Activated T-cell treated with anti-CD3 and anti-CD28 coated beads, Interleukin-2, amount 50 U/mL, for 1 hour (primary cell): ENCODE results near the gene EID3.

Experiments
- DNase-seq: peaks from one replicate; pipeline ENCODE4 v3.0.0-alpha.2; 2020

EID3 gene

DNA sequence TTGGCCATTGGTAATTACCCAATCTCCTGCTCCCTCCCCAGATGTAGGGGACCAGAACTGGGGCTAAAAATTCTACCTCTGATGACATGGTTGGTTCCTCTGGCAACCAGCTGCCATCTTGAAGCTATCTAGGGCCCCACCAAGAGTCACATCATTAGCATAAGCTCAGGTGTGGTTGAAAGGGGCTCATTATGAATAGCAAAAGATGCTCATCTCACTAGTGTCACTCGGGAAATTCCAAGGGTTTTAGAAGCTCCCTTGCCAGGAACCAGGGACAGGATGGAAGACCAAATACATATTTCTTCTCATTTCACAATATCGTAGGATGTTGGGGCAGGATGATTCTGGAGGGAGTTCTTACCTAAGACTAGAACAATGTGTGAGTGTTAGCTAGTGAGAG is 38.6 kb downstream of the EID3 start:
- DNase-seq = no peak

DNA sequence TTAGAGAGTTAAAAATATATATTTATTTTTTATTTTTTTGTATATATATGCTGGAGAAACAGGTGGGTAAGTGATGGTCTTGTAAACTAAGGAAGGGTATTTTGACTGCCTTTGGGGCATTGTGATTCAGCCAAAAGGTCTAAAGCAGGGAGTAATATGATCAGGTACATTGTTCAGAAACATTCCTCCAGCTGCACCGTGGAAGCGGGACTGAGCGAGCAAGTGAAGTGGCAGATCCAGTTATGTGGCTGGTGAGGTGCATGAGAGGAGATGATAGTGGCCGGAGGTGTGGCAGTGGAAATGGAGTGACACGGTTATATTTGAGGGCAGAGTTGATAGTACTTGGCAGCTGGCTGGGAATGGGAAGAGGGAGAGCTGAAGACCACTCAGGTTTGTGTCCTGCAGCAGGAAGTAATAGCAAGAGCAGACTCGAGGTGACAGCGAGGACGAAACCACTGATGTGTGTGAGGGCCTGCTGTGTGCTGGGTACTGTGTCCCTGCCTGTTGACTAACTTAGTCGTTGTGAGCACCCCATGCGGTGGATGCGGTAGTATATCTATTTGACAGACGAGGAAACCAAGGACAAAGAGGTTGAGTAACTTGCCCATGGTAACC is 39.2 kb downstream of the EID3 start:
- no peak for DNase-seq

GRCh38 chr12:104344682-104345081 is 41.1 kb downstream of the EID3 start:
- DNase-seq = no peak

GRCh38 chr12:104345234-104346066 is 41.9 kb downstream of the EID3 start:
- DNase-seq = no peak

- no peak for DNase-seq
Measured at GRCh38 chr12:104347374-104348075, 44.0 kb downstream of the EID3 start.

GRCh38 chr12:104348283-104348993 is 44.9 kb downstream of the EID3 start:
- no peak for DNase-seq

- DNase-seq = no peak
Measured at GRCh38 chr12:104348994-104349494, 45.5 kb downstream of the EID3 start.

GRCh38 chr12:104350211-104351056 is 46.9 kb downstream of the EID3 start:
- DNase-seq = no peak

GRCh38 chr12:104351057-104351983 is 47.8 kb downstream of the EID3 start:
- no peak for DNase-seq

GRCh38 chr12:104352106-104352713 is 48.7 kb downstream of the EID3 start:
- DNase-seq = no peak

DNA sequence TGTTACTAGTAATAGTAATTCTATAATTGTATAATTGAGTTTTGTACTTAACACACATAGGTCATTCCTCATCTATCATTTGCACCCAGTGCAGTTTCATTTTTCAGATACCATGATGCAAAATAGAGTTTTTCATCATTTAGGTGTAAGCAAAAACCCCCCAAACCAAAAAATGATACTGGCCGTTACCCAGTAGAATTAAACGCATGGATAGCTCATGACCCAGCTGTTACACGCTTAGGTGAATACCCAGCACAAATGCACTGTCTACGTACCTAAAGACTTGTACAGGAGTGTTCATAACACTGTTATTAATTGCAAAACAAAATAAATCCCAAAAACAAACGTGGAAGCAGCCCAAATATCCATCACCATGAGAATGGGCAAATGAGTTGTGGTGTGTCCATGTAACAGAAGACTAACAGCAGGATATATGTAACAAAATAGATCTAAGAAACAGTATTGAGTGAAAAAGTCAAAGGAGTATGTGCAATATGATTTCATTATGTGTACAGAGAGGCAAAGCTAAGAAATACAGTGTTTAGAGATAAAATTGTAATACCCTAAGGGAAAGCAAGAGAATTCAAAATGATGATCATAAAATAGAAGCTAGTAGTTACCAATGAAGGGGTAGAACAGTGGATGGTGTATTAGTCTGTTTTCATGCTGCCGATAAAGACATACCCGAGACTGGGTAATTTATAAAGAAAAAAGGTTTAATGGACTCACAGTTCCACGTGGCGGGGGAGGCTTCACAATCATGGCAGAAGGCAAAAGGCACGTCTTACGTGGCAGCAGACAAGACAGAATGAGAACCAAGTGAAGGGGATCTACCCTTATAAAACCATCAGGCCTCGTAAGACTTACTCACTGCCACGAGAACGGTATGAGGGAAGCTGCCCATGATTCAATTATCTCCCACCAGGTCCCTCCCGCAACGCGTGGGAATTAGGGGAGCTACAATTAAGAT is 49.8 kb downstream of the EID3 start:
- no peak for DNase-seq

DNA sequence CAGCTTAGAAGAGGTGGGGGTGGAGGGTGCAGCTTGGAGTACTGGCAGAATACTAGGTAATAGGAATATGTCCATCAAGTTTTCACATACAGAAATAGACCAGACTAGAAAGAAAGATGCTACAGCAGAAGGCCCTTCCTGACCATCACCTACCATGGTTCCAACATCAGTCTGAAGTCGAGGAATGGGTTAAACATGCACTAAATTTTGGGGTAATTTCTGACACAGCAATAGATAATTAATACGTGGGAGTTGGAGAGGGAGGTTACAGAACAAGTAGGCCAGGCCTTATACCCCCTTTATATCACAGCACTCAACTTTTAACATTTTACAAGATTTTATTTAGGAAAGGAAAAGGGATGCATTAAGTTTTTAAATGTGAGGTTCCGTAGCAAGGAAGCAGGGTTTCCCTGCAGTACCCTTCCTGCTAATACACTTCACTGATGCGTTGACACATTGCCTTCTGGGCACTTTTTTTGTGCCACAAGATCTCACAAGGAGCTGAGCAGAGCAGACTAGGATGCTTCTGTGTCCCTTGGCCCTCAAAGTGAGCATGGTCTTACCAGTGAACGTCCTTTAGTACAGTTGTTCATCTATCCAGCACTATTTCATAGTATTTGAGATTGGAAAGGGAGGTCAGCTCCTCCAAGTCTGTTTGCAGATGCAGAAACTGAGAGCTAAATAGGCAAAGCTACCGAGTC is 50.8 kb downstream of the EID3 start:
- DNase-seq = no peak
